ENCODE data around the gene HLA-F.

DNA sequence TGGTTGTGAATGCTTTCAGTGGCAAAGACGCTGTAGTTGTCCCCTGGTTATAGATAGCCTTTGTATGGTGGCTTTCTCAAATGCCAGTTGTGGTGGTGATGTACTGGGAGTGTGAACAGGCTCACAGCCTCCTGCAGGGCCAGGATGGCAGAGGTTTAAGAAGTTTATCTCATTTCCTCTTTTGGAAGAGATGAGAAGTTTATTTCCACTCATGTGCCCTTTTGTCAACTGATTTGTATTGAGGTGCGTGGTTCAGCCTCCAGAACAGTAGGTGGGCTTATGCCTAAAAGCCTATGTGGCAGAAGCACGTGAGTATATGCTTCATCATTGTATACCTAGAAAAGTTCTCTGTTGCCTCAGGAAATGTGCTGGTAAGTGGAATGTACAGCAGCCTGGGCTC, 28.6 kb upstream of the HLA-F start:
- TF ChIP-seq, protein P1, sequence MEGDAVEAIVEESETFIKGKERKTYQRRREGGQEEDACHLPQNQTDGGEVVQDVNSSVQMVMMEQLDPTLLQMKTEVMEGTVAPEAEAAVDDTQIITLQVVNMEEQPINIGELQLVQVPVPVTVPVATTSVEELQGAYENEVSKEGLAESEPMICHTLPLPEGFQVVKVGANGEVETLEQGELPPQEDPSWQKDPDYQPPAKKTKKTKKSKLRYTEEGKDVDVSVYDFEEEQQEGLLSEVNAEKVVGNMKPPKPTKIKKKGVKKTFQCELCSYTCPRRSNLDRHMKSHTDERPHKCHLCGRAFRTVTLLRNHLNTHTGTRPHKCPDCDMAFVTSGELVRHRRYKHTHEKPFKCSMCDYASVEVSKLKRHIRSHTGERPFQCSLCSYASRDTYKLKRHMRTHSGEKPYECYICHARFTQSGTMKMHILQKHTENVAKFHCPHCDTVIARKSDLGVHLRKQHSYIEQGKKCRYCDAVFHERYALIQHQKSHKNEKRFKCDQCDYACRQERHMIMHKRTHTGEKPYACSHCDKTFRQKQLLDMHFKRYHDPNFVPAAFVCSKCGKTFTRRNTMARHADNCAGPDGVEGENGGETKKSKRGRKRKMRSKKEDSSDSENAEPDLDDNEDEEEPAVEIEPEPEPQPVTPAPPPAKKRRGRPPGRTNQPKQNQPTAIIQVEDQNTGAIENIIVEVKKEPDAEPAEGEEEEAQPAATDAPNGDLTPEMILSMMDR (IDR thresholded peaks at IDR 0.05) = no peak
- TF ChIP-seq POLR2A (IDR thresholded peaks at IDR 0.05) (no peak), EP300 (IDR thresholded peaks at IDR 0.05) (no peak)
